Measurements from ENCODE around the gene FOXO1. TPM values are rescaled to one million over a fixed set of nuclear protein-coding genes. Genes with fewer than 3 reads are reported as not detected.

FOXO1 gene
- total RNA-seq, 4 donors from 2014 or later = 43.6 to 75.9 (median 52.0) TPM

GRCh38 chr13:40565282-40566148, 100.9 kb downstream of the FOXO1 start:
- no peak for DNase-seq (ENCODE audit: low spot score in 2 of 2)
- WGBS, 2 donors = 87 to 88% methylated on average over 5 of the region's 5 CpGs

GRCh38 chr13:40564342-40565001, 102.0 kb downstream of the FOXO1 start:
- 53 to 62% methylated on average over 15 of the region's 15 CpGs for WGBS, 2 donors
- no peak overlapping the region for H3K4me3 ChIP-seq (ENCODE audit: low read depth, poor library complexity, severe bottlenecking)
- no peak for DNase-seq (ENCODE audit: low spot score in 2 of 2)
- TF ChIP-seq CTCF (IDR thresholded peaks at IDR 0.05) = no peak
- TF ChIP-seq POLR2A (IDR thresholded peaks at IDR 0.05) = no peak
- intact Hi-C loops (cut with DNase I; ENCODE audit: low total_unique reads) = no loop called here

More at GRCh38 chr13:40565282-40566148, 100.9 kb downstream of the FOXO1 start:
- TF ChIP-seq CTCF (IDR thresholded peaks at IDR 0.05) = no peak
- TF ChIP-seq POLR2A (IDR thresholded peaks at IDR 0.05) = no peak
- no peak overlapping the region for H3K4me3 ChIP-seq (ENCODE audit: low read depth, poor library complexity, severe bottlenecking)
- intact Hi-C loops (cut with DNase I; ENCODE audit: low total_unique reads) = no loop called here

GRCh38 chr13:40563350-40564125, 102.9 kb downstream of the FOXO1 start:
- DNase-seq (ENCODE audit: low spot score in 2 of 2) = no peak
- H3K4me3 ChIP-seq (ENCODE audit: low read depth, poor library complexity, severe bottlenecking) = no peak overlapping the region
- intact Hi-C loops (cut with DNase I; ENCODE audit: low total_unique reads) = no loop called here
- 74 to 78% methylated on average over 14 of the region's 14 CpGs for WGBS, 2 donors
- TF ChIP-seq CTCF (IDR thresholded peaks at IDR 0.05) (no peak), POLR2A (IDR thresholded peaks at IDR 0.05) (no peak)

GRCh38 chr13:40562975-40563349, 103.5 kb downstream of the FOXO1 start:
- no peak for DNase-seq (ENCODE audit: low spot score in 2 of 2)
- TF ChIP-seq CTCF (IDR thresholded peaks at IDR 0.05) = no peak
- TF ChIP-seq POLR2A (IDR thresholded peaks at IDR 0.05) = no peak
- no peak overlapping the region for H3K4me3 ChIP-seq (ENCODE audit: low read depth, poor library complexity, severe bottlenecking)
- intact Hi-C loops (cut with DNase I; ENCODE audit: low total_unique reads) = no loop called here
- WGBS, 2 donors = 76 to 82% methylated on average over 5 to 6 of the region's 6 CpGs

GRCh38 chr13:40559915-40560314, 106.5 kb downstream of the FOXO1 start:
- intact Hi-C loops (cut with DNase I; ENCODE audit: low total_unique reads) = no loop called here
- no peak overlapping the region for H3K4me3 ChIP-seq (ENCODE audit: low read depth, poor library complexity, severe bottlenecking)
- no peak for DNase-seq (ENCODE audit: low spot score in 2 of 2)
- 96% methylated on average over 9 of the region's 9 CpGs for WGBS, 2 donors
- TF ChIP-seq CTCF (IDR thresholded peaks at IDR 0.05) (no peak), POLR2A (IDR thresholded peaks at IDR 0.05) (no peak)

Data from lower leg skin (tissue), 4 donors.